Activated T-helper 1 cell treated with anti-CD3 and anti-CD28 coated beads, Interleukin-12 subunit alpha, Interleukin-12 subunit beta, Interleukin-2, Interleukin-4 antibody, amounts not matched to agents 30 ng/mL and 10 ng/mL and 1 ng/mL, durations not matched to agents 14 hours and 24 hours and 36 hours (primary cell): Measurements from ENCODE around the gene TSEN2. TPM values are rescaled to one million over a fixed set of nuclear protein-coding genes. Genes with fewer than 3 reads are reported as not detected.

Source experiments
- DNase-seq: peaks from one replicate; pipeline ENCODE4 v3.0.0; 2021; ENCODE audit warnings: low spot score
- H3K27ac Mint-ChIP-seq: one replicate; pipeline ENCODE4 v1.8.0; 2021; ENCODE audit warnings: mild to moderate bottlenecking, mixed read lengths
- H3K27me3 Mint-ChIP-seq: one replicate; pipeline ENCODE4 v1.8.0; 2022; ENCODE audit warnings: mild to moderate bottlenecking, moderate library complexity, mixed read lengths; ENCODE audit not compliant: insufficient read depth
- H3K36me3 Mint-ChIP-seq: one replicate; pipeline ENCODE4 v1.8.0; 2021; ENCODE audit warnings: low read depth, mixed read lengths
- H3K4me1 Mint-ChIP-seq: one replicate; pipeline ENCODE4 v1.8.0; 2021; ENCODE audit warnings: low read depth, mixed read lengths
- H3K4me3 Mint-ChIP-seq: one replicate; pipeline ENCODE4 v1.8.0; 2021; ENCODE audit warnings: mild to moderate bottlenecking, moderate library complexity, mixed read lengths
- H3K9me3 Mint-ChIP-seq: one replicate; pipeline ENCODE4 v1.8.0; 2021; ENCODE audit warnings: mixed read lengths
- intact Hi-C: fragments of 100-400 bp; cut with micrococcal nuclease; formaldehyde crosslinking; loops from one replicate; pipeline ENCODE4 v1.15.1; 2024
- total RNA-seq: library from RNA; stranded (reverse); gene quantifications from 2 replicates; pipeline ENCODE4 v1.2.3, GENCODE V29; 2022

TSEN2 gene
- 33.4 and 33.5 TPM in 2 replicates for total RNA-seq

DNA sequence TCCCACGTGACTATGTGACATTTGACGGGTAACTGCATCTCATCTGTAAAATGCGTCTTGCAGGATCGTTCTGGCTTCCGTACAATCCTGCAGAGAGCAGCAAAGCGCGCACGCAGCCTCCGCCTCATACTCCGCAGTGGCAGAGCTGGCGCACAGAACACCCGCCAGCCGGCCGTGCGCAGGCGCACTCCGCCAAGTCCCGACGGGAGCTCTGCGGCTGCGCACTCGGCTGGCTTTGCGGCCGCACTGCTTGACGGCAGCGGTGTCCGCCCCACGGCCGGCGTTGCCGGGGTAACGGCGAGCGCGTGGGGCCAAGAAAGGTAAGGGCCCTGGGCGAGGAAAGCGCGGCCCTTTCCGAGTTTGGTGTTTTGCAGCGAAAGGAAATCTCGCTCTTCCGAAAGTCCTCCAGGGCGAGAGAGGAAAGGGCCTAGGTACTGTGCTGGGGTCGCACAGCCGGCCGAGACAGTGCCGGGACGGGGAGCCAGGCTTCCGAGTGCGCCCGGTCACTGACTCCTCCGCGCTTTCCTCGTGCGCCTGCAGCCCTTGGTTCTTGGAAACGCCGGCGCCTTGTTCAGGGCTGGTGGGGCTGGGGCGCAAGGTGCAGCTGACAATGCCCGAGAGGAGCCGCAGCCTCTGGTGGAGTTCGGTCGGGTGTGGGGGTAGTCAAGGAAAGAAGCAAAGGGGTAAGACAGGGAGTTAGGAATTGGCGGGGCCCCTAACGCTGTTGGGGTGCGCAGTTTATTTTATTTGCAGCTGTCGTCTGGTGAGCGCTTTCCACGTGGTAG is at the start of gene TSEN2:
TSS of gene TSEN2 (plus strand) at position 283 of the 785 bp plus-strand sequence. CDS start 5,321 bp downstream, outside the sequence.
- no peaks in the 10 kb centered on the region for H3K27me3 Mint-ChIP-seq
- intact Hi-C loops, result loop anchor here (1.0 to 10.0 kb wide), 13 partner anchors 73 to 1210 kb away; partner anchors contain the start of genes ATG7, MKRN2, RAF1 and RPL32
- peak; percentile 97 for DNase-seq
- H3K9me3 Mint-ChIP-seq, result no peaks in the 10 kb centered on the region
- H3K4me3 Mint-ChIP-seq, result peak within 1 kb of the TSS; percentile 100
- peaks cover 16% of the 10 kb centered on the region for H3K36me3 Mint-ChIP-seq
- peak within 1 kb of the TSS; percentile 98 for H3K27ac Mint-ChIP-seq
- H3K4me1 Mint-ChIP-seq, result peaks cover 40% of the 10 kb centered on the region

DNA sequence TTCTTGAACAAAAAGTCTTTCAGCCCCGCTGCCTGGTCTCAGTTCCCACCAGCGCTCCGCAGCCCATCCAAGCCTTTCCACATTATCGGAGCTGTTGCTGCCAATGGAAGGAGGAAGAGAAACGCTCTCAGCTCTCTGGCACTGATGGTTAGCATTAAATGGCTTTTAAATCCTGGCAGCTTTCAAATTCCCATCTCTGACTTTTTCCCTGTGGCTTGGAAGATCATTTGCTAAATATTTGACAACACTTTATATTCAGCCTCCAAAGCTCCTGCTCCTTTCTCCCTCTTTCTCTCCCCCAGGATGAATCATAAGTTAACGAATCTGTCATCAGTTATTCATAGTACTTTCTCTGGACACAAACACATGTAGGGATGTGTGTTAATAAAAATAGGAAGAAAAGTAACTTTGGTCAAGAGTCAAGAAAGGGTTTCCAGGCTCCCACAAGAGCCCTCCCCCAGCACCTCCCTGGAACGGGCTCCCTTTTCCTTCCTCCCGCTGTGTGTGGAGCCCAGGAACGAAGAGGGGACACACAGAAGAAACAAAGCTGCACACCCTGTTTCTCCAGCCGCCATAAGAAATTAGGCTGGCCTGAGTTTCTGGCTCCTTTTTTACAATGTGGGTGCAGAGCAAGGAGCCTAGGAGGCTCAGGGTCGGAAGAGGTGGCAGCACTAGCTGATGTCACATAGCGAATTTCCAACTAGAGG is 47.6 kb upstream of the TSEN2 start:
- H3K27me3 Mint-ChIP-seq, result peaks cover 13% of the 10 kb centered on the region
- no peak overlapping the region for H3K4me3 Mint-ChIP-seq
- H3K27ac Mint-ChIP-seq, result no peak overlapping the region
- H3K9me3 Mint-ChIP-seq, result no peaks in the 10 kb centered on the region
- no peaks in the 10 kb centered on the region for H3K4me1 Mint-ChIP-seq
- intact Hi-C loops, result no loop called here
- DNase-seq, result no peak
- H3K36me3 Mint-ChIP-seq, result no peaks in the 10 kb centered on the region

DNA sequence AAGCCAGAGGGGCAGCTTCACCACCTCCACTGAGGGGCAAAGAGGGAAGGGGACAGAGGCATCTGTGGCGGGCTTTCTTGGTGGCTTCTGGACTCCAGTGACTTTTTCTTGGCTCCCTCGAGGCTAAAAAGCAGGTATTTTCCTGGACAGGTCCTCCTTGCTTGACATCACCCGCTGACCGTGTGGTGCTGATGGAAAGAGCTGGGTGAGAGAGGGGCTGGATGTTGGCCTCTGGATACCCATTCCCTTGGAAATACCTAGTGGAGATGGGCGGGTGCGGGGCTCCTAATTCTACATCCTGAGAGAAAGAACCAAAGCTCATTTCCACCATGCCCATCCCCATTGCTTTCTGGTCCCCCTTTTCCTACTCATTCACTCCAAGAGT is 47.1 kb upstream of the TSEN2 start:
- H3K9me3 Mint-ChIP-seq, result no peaks in the 10 kb centered on the region
- peaks cover 13% of the 10 kb centered on the region for H3K27me3 Mint-ChIP-seq
- H3K4me1 Mint-ChIP-seq, result no peaks in the 10 kb centered on the region

DNA sequence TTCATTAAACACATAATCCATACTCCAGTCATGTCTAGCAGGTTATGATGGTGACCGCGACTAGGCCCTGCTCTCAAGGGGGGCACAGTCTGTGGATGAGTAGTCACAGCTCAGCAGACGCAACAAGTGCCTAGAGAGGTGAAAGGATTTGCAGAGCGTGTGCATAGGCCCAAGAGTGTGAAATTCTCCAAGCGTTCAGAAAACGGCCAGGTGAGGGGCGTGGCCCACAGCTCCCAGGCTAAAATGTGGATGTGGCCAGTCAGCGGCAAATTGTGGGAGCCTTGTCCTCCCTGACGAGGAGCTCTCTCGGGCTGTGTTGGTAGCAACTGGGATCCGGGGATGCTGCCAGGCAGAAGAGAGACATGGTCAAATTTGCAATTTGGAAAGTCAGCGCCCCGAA is 46.4 kb upstream of the TSEN2 start:
- H3K4me1 Mint-ChIP-seq, result no peaks in the 10 kb centered on the region
- no peak for DNase-seq
- H3K4me3 Mint-ChIP-seq, result no peak overlapping the region
- H3K27me3 Mint-ChIP-seq, result peaks cover 13% of the 10 kb centered on the region
- H3K36me3 Mint-ChIP-seq, result no peaks in the 10 kb centered on the region
- no peaks in the 10 kb centered on the region for H3K9me3 Mint-ChIP-seq
- intact Hi-C loops, result no loop called here
- no peak overlapping the region for H3K27ac Mint-ChIP-seq

More for the DNA sequence above, 47.1 kb upstream of the TSEN2 start:
- no peaks in the 10 kb centered on the region for H3K36me3 Mint-ChIP-seq
- no peak overlapping the region for H3K4me3 Mint-ChIP-seq
- intact Hi-C loops, result no loop called here
- no peak overlapping the region for H3K27ac Mint-ChIP-seq
- DNase-seq, result no peak

DNA sequence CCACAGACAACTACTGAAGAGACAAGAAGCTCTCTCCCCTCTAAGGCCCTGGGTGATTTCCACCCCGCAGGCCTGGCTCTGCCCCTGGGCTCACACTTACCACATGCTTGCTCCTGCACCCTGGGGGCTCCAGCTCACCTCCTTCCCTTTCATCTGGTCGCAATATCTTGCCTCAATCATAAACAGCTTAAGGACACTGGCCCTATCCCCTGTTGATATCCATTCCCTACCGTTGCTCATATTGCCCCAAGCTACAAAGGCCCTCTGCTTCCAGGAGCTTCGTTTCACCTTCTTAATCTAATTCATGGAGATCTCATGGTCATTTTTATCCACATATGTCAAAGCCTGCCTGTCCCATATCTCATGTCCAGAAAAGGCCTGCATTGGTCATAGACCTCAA is 46.0 kb upstream of the TSEN2 start:
- Mint-ChIP-seq H3K27me3 (peaks cover 13% of the 10 kb centered on the region), H3K9me3 (no peaks in the 10 kb centered on the region), H3K4me3 (no peak overlapping the region), H3K27ac (no peak overlapping the region), H3K4me1 (no peaks in the 10 kb centered on the region), H3K36me3 (no peaks in the 10 kb centered on the region)
- intact Hi-C loops, result no loop called here
- DNase-seq, result no peak

DNA sequence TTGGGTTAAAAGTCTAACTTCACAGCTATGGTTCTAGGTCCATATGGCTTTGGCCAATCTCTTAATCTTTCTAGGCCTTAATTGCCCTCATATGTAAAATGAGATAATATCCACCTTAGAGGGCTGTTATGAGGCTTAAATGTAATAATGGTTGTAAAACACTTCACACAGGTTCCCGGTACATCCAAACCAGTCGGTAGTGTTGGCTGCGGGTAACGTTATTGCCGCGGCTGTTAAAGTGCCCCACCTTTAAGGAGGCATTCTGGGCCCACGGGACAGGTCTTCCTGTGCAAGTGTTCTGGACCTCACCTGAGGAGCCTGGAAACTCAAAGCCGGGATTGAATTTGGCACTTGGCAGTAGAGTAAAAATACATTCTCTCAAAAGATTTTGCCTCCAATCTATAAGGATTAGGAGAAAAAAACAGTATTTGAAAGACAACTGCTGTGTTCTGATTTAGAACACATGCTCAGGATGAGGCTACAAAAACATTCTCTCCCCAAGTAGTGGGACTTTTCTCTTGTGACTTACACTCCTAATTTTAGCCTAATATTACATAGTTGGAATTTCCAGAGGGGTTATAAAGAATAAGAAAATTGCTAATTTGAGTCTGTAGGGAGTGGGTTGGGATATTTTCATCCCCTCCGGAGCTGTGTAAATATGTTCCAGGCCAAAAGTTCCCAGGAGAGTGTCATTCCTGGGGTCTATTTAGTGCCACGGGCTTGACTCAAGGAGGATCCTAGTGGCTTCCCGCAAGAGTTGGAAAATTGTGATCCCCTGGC is 44.9 kb upstream of the TSEN2 start:
- Mint-ChIP-seq H3K4me1 (no peaks in the 10 kb centered on the region), H3K4me3 (no peak overlapping the region), H3K27ac (no peak overlapping the region), H3K36me3 (no peaks in the 10 kb centered on the region), H3K27me3 (peaks cover 9% of the 10 kb centered on the region), H3K9me3 (no peaks in the 10 kb centered on the region)
- no peak for DNase-seq
- intact Hi-C loops, result no loop called here

DNA sequence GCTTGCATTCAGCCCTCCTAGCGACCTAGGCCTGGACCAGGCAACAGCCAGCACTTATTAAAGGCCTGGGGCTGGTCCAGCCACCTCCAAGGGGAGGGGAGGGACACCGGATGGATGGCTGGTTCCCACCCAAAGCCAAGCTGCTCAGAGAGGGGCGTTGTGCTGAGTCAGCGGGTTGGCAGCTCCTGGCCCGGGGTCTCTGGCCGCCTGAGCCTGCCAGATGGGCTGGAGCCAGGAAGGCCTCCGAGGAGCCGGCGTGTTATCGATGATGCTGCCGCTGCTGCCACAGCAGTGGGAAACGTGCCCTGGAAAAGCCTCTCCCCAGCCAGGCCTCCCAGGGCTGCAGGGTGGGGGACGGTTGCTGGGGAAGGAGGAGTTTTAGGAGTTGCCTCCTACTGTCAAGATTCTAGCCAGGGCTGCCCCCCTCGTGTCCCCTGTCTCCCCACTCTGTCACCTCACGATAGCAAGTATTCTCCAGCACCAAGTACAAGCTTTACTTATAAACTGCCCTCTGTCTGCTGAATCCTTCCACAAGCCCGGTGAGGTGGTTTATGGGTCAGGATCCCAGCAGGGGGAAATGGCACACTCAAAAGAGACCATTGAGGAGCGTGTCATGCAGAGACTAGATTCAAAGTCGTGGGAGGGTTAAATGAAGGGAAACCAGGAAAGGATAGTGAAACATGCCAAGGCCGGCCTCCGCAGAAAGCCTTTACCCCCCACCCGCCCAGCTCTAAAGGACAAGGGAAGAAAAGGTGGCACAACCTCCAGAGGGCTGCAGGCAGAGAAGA is 43.2 kb upstream of the TSEN2 start:
- H3K4me1 Mint-ChIP-seq, result no peaks in the 10 kb centered on the region
- H3K9me3 Mint-ChIP-seq, result no peaks in the 10 kb centered on the region
- no peak overlapping the region for H3K27ac Mint-ChIP-seq
- H3K4me3 Mint-ChIP-seq, result no peak overlapping the region
- intact Hi-C loops, result no loop called here
- DNase-seq, result no peak
- H3K36me3 Mint-ChIP-seq, result no peaks in the 10 kb centered on the region
- peaks cover 5% of the 10 kb centered on the region for H3K27me3 Mint-ChIP-seq

DNA sequence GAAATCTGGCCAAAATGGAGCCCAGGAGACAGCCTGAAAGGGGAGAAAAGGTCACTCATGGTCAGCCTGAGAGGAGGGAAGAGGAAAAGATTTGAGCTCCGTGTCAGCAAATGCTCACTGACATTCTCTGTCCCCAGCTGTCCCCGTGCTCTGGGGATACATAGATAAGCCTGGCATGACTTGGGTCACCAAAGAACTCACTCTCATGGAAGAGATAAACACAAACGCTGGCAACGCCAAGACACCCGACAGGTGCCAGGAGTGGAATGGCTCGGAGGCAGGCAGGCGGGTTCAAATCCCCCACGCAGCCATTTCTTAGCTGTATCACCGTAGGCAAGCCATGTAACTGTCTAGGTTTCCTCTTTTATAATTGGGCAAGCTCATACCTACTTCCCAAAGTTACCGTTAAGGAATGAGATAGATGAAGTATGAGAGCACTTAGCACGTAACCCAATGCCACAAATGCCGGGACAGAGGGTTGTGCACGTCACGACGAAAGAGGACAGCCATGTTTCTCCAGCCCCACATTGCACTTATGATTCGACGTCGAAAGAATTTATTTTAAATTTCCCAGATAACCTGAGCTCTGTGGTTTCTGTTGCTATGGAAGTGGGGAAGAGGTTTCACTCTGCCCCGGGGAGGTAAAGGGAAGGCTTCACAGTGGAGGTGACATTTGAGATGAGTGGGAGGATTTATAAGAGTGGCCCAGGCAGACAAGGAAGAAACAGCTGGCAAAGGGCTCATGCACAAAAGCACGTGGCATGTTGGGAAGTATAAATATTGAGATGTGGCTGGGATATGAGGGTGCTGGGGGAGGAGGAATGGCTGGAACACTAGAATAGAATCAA is 41.4 kb upstream of the TSEN2 start:
- no peak overlapping the region for H3K4me3 Mint-ChIP-seq
- DNase-seq, result no peak
- peaks cover 2% of the 10 kb centered on the region for H3K27me3 Mint-ChIP-seq
- H3K36me3 Mint-ChIP-seq, result no peaks in the 10 kb centered on the region
- no peaks in the 10 kb centered on the region for H3K4me1 Mint-ChIP-seq
- H3K27ac Mint-ChIP-seq, result no peak overlapping the region
- no peaks in the 10 kb centered on the region for H3K9me3 Mint-ChIP-seq
- intact Hi-C loops, result no loop called here

DNA sequence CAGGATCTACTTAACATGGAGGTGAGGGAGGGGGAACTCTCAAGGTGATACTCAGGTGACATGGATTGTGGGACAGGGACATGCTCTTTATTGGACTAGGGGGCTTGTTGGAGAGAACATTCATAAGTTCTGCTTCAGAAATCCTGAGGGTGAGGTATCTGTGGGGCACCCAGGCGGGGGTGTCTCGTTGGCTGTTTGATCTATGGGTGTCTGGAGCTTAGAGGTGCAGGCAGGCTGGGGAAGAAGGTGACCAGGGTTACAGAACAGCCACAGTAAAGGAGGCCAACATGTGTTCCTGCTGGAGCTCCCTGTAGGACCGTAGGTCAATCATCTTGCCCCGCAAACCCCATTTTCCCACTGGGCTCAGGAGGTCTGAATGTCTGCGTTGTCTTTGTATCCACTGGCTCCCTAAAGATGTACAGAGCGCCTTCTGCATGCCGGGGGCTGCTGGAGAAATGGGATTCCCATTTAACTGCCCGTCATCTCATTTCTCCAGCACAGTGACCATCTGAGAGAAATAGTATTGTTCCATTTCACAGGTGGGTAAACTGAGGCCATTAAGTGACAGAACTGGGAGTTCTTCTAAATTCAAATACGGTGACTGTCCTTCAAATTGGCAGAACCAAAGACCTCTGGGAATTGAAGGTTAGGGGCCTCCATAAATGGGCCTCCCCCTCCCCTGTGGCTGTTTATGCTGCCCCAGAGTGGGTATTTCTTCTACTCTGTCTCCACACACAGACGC is 40.3 kb upstream of the TSEN2 start:
- no peak overlapping the region for H3K27ac Mint-ChIP-seq
- H3K36me3 Mint-ChIP-seq, result no peaks in the 10 kb centered on the region
- intact Hi-C loops, result no loop called here
- no peaks in the 10 kb centered on the region for H3K9me3 Mint-ChIP-seq
- peaks cover 2% of the 10 kb centered on the region for H3K27me3 Mint-ChIP-seq
- no peak overlapping the region for H3K4me3 Mint-ChIP-seq
- DNase-seq, result no peak
- H3K4me1 Mint-ChIP-seq, result no peaks in the 10 kb centered on the region

DNA sequence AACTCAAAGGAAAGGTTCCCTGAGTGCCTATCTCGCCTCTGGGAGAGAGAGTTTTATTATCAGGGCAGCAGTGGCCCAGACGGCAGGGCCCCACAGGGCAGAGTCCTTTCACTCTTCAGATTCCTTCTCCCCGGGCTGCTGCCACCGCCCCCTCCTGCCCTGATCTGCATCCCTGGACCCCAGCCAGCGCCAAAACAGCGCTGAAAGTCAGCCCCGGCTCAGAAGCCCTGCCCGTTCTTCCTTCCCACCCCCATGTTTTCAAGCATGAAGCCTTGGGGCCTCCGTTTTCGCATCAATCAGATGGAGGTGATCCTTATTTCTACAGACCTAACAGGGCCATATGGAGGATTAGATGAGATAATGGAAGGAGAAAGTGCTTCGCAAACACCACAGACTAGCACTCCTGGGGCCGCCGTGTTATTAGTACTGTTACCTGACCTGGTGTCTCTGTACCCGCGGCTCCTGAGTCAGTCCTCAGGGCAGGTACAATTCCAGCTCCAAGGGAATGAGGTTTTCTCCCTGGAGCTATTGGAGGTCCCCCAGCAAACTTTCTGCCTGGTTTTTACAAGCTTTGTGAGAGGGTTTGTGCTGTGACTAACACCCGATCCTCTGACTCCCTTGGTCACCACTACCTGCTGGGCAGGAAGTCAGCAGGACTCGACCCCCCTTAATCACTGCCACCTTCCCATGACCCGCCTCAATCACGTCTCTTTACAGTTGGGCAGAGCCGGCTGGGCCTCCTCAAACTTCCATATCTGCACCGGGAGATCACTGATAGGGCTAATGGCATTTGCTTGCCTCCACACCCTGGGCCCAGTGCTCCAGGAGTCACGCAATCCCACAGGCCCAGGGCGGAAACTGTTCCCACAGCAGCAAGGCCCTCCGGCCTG is 39.5 kb upstream of the TSEN2 start:
- Mint-ChIP-seq H3K9me3 (no peaks in the 10 kb centered on the region), H3K36me3 (no peaks in the 10 kb centered on the region), H3K4me1 (no peaks in the 10 kb centered on the region), H3K27me3 (peaks cover 2% of the 10 kb centered on the region), H3K27ac (no peak overlapping the region), H3K4me3 (no peak overlapping the region)
- intact Hi-C loops, result no loop called here
- no peak for DNase-seq
